GM19238 (cell line): ENCODE measurements around the gene TEX22.

Experiments
- DNase-seq: peaks from one replicate; pipeline ENCODE4 v3.0.0; 2011; ENCODE audit warnings: low spot score; ENCODE audit not compliant: insufficient read length

TEX22 gene

GRCh38 chr14:105455086-105455640, 56.8 kb downstream of the TEX22 start:
- no peak for DNase-seq

GRCh38 chr14:105455766-105456660, 57.7 kb downstream of the TEX22 start:
- DNase-seq = no peak

GRCh38 chr14:105456736-105457617, 58.6 kb downstream of the TEX22 start:
- DNase-seq = no peak

GRCh38 chr14:105458010-105458409, 59.7 kb downstream of the TEX22 start:
- DNase-seq = no peak

GRCh38 chr14:105458571-105458970, 60.2 kb downstream of the TEX22 start:
- no peak for DNase-seq

- DNase-seq = no peak
These were observed 61.8 kb downstream of the TEX22 start for GRCh38 chr14:105460116-105460515.

GRCh38 chr14:105460616-105461015, 62.3 kb downstream of the TEX22 start:
- no peak for DNase-seq

GRCh38 chr14:105461903-105462302, 63.6 kb downstream of the TEX22 start:
- DNase-seq = no peak
